CD4-positive, alpha-beta T cell treated with Interleukin-21 for 1 hour (primary cell): Measurements from ENCODE around the gene PML.

Experiments
- DNase-seq: peaks from one replicate; pipeline ENCODE4 v3.0.0-alpha.2; 2020

The PML gene

DNA sequence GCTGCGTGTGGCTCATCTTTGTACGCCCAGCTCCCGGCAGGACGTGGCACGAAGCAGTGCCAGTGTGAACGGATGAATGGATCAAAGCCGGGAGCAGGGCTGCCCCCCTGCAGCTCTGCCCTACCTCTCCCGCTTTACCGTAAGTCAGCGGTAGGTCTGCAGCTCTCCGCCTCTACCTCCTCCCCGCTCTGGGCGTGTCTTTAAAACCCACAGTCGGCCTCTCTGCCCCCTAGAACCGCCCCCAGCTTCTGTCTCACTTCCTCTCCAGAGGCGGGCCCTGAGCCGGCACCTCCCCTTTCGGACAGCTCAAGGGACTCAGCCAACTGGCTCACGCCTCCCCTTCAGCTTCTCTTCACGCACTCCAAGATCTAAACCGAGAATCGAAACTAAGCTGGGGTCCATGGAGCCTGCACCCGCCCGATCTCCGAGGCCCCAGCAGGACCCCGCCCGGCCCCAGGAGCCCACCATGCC lies at the start of gene PML:
PML (plus strand) TSS at position 304 of the 471 bp plus-strand sequence; CDS start at position 401, 97 bp downstream.
- DNase-seq = peak; percentile 95

DNA sequence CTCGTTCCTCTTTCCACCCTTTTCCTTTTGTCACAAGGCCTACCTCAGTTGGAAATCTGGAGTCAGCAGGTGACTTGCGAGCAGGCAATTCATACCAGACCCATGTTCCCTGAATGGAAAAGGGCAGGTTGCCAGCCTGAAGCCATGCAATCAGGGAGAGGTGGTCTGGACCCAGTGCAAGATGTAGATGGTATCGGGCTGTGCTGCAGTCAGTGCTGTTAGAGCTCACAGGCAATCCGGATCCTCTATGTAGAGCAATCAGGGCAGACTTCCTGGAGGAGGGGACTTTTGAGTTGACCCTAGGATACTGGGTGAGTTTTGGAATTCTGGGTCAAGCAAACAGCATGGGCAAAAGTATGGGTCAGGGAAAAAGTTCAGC lies 49.4 kb upstream of the PML start:
- DNase-seq = no peak

DNA sequence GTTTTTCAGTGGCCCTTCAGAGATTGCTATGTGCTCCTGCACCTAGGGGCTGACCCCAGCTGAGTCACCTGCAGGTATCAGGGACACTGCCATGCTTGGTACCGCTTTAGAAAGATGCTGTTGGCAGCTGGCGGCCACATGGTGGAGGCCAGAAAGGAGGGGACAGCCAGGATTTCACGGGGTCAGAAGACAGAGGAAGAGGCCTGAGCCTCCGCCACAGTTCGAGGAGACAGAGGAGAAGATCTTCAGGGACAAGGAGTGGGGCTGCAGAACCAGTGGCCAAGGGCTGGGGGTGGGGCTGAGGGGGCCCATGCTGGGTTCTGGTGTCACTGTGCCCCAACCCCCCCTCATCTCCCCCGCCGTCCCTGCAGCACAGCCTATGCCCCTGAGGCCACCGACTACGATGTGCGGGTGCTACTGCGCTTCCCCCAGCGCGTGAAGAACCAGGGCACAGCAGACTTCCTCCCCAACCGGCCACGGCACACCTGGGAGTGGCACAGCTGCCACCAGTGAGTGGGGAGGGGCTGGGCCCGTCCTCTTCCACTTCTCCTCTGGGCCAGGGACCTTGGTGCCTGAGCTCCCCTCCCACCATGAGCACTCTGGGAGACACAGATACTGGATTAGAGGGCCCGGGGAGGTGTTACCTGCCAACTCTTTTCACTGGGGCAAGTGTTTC lies 48.3 kb upstream of the PML start:
- DNase-seq = no peak

GRCh38 chr15:73946795-73947370 lies 47.6 kb upstream of the PML start:
- no peak for DNase-seq

- DNase-seq = no peak
Measured at GRCh38 chr15:73947651-73948050, 46.9 kb upstream of the PML start.

- no peak for DNase-seq
Measured at GRCh38 chr15:73948396-73948795, 46.1 kb upstream of the PML start.

DNA sequence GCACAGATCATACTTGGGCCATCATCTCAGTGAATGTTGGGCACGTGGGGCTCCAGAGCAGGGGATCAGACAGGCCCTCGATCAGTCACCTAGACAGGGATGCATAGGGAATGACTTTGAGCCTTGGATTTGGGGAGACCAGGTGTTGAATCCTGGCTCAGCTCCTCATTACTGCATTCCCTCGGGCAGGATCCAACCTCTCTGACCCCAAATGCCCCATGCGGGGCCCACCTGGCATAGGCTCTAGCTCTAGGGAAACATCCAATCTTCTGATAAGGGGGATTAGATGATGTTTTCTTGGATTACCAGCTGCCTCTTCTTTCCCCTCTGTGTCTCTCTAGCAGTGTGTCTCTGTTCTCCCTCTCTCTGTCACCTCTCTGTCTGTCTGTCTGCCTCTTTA lies 45.5 kb upstream of the PML start:
- no peak for DNase-seq

- no peak for DNase-seq
Measured at GRCh38 chr15:73949496-73949895, 45.0 kb upstream of the PML start.

- DNase-seq = no peak
Measured at GRCh38 chr15:73950479-73950830, 44.1 kb upstream of the PML start.

GRCh38 chr15:73950831-73951561 lies 43.5 kb upstream of the PML start:
- peak; percentile 76 for DNase-seq

GRCh38 chr15:73951601-73952000 lies 42.9 kb upstream of the PML start:
- DNase-seq = no peak

DNA sequence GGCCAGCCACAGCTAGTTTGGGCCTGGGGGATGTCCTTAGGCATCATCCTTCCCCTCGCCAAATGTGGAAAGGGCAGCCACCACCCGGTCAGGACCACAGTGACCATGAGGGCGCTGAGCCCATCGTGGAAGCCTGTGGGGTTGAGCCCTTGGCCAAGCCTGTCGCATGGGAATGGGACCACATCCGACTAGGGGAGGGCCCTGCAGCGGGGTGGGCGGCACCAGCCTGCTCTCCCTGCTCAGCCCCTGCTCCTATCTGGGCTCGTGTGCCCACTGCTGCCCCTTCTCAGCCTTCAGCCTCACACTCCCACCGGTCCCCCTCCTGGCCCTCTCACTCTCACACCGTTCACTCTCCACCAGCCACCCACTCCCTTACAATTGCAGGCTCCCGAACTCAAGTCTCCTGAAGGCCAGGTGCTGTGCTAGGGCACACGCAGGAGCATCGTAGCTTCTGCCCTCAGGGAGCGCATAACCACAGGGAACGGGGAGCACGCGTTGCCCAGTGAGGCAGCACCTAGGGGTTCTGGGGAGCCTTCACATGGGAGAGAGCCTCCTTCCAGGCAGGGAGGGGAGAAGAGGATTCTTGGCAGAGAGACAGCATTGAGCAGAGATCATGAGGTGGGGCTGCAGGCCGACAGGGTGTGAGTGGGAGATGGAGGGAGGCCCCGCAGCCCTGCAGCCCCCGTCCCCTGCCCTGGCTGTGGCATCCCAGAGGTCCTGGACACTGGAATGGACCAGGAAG lies 42.2 kb upstream of the PML start:
- DNase-seq = no peak

DNA sequence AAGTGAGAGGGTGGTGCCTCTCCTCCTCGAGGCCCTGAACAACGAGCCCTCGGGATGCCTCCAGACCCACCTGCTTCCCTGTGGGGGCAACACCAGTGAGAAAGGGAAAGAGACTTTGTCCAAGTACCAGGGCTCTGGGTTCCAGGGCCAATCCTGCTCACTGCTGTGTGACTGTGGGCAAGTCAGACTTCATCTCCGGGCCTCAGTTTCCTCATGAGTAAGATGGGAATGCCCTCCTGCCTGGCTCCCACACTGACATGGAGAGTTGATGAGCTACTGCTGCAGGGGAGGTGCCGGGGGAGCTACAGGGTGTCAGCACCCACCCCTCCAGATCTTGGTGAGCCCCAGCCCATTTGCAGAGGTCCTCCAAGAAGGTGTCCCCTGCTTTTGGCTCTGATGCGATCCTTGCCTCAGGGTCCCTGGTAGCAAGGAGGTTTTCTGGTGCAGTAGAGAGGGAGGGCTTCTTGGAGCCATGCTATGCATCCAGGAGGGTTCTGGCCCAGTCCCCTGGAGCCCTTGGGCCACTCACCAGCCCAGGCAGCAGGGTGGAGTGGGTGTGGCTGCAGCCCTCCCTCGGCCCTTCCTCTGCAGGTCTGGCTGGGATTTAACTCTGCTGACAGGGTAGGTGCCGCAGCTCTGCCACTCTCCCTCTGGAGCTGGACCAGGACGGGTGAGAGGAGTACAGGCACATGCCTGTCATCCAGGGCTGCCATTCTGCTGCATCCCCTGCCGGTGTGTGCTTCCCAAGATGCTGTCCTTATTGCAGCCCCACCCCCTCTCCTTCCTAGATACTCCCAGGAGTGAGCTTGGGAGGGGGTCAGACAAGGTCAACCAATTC lies 41.4 kb upstream of the PML start:
- DNase-seq = no peak

DNA sequence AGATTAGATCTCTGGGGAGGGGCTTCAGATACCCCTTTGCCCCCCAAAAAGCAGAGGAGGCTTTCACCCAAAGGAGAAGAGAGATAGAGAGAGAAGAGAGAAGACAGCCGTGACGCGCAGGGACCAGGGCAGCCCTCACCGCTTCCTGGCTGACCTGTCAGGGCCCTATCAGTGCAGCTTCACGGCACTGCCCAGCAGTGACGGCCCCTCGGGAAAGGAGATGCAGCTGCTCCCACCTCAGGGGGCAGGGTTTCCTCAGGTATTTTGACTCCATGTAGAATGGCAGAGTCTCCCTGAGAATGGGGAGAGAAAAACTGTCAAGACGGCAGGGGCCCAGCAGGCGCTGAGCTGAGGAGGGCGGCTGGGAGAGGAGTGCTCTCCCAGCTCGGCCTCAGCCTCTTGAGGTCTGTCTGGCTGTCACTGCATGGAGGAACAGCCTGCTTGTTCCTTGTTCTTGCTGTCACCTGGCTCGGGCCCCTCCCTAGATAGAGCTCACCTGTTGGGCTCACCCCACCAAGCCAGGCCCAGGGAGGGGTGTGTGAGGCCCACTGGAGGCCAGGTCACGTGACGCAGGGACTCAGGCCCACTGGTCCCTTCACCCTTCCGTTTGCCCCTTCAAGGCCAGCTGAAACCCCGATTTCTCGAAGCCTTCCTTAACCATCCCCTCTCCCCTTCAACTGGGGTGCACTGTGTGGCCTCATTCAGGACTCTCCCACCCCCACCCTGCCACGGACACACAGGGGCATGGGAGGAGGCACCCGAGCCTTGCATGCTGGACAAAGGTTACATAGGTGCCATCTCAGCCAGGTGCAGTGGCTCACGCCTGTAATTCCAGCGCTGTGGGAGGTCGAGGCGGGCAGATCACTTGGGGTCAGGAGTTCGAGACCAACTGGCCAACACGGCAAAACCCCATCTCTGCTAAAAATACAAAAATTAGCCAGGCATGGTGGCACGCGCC lies 40.0 kb upstream of the PML start:
- DNase-seq = no peak

GRCh38 chr15:73955326-73955725 lies 39.2 kb upstream of the PML start:
- DNase-seq = no peak

GRCh38 chr15:73955861-73956742 lies 38.4 kb upstream of the PML start:
- no peak for DNase-seq

DNA sequence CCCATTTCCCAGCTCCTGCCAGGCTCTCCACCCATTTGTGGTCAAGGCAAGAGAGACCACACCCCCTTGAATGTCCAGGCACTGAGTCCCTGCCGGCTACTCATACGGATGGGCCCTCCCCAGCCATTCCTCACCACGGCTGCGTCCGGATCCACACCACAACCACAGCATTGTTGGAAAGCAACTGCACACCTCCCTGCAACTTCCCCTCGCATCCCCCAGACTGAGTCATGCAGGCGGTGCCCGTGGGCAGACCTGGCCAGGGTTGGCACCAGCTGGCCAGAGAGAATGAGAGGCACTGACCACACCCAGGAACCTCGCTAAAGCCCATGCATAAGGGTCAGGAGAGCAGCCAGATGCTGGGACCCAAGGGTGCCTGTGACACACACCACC lies 37.8 kb upstream of the PML start:
- DNase-seq = no peak

DNA sequence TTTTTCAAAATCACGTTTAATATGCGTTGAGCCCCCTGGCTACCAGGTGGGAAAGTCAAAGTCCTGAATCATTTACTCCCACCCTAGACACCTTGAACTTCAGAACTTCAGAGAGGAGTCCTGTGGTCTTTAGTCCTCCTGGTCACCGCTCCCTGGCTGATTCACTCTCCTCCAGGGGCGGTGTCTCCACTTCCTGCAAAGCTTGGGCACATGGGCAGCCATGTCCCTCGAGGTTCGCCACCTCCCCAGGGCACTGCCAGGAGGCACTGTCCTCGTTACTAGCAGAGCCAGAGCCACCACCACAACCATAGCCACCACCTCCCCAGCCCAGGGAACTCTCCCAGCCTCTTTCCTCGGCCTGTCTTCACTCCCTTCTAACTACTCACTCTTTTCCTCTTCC lies 37.2 kb upstream of the PML start:
- no peak for DNase-seq

DNA sequence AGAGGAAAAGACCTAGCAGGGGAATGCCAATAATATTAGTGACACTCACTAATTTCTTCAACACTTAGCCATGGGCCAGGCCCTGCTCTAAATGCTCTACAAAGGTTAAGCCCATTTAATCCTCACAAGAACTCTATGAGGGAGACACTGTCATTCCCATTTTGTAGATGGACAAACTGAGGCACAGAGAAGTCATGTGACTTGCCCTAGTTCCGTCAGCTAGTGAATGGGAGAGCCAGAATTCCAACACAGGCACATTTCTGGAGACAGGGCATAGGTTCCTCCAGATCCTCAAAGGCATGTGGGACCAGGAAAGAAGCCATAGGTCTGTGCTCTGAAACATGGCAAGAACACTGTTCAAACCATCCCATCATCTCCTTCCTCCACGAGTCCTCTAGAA lies 36.7 kb upstream of the PML start:
- no peak for DNase-seq

GRCh38 chr15:73959012-73959581 lies 35.4 kb upstream of the PML start:
- peak; percentile 48 for DNase-seq
